Measurements from ENCODE around the gene RHBDD1.

DNA sequence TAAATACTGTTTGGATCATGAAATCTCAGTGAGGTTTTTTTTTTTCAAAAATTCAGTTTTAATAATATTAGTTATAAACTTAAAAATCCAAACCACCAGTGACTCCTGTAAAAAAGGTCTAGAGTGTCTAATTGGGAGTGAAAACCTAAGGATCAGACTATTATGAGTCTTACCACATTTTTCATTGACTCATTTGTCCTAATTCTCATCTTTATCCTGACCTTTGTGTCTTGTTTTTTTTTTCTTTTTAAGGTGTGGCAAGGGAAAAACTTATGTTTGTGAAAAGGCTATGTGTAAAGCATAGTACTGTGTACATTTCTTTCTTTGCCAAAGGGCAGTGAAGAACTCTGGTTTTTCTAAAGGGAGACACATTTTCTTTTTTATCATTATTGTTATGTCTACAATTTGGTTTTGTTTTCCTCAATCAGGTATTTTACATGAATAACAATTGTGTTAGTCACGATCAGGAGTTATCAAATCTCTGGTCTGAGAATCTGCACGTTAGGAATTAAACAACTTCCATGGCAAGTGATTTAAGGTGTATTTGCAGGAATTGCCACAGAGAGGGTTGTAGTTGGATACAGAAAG lies 52.6 kb downstream of the RHBDD1 start:
- TF ChIP-seq POLR2A (IDR thresholded peaks at IDR 0.05), result no peak
- TF ChIP-seq, protein P1, sequence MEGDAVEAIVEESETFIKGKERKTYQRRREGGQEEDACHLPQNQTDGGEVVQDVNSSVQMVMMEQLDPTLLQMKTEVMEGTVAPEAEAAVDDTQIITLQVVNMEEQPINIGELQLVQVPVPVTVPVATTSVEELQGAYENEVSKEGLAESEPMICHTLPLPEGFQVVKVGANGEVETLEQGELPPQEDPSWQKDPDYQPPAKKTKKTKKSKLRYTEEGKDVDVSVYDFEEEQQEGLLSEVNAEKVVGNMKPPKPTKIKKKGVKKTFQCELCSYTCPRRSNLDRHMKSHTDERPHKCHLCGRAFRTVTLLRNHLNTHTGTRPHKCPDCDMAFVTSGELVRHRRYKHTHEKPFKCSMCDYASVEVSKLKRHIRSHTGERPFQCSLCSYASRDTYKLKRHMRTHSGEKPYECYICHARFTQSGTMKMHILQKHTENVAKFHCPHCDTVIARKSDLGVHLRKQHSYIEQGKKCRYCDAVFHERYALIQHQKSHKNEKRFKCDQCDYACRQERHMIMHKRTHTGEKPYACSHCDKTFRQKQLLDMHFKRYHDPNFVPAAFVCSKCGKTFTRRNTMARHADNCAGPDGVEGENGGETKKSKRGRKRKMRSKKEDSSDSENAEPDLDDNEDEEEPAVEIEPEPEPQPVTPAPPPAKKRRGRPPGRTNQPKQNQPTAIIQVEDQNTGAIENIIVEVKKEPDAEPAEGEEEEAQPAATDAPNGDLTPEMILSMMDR (IDR thresholded peaks at IDR 0.05), result no peak

All from uterus (tissue), 2 donors.